ENCODE results near the gene FUBP3. TPM values are rescaled to one million over a fixed set of nuclear protein-coding genes. Genes with fewer than 3 reads are reported as not detected.
A peak's percentile ranks its signal among the peaks of the same experiment; 100 is the strongest.

The FUBP3 gene
- total and polyA plus RNA-seq, 4 experiments from 2014 or later: 27.6 to 46.5 (median 40.4) TPM

DNA sequence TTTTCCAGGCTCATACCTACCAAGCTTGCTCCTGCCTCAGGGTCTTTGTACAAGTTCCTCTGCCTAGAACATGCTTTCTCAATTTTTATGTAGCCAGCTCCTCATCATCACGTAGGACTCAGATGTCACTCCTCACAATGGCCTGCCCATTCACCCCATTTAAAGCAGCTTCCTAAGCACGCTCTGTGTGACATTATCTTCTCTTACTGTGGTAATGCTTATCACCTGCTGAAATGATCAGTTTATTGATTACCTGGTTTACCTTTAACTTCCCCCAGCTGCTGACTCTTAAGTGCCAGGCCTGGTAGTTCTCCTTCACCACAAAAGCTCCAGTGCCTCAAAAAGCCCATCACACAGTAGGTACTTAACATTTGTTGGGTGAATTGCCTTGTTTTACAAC is 13.6 kb downstream of the FUBP3 start:
- ChIA-PET POLR2A (ENCODE audit: partially characterized antibody) (no interaction called here), CTCF (ENCODE audit: partially characterized antibody) (interaction anchor here (1.4 kb wide), 1 partner anchor 13 kb away, joined by 5 read pairs; no protein-coding TSS in a partner anchor)
- H3K4me1 ChIP-seq (ENCODE audit: insufficient read depth, low read length): peaks cover 9% of the 10 kb centered on the region
- no peak overlapping the region for H3K27ac Mint-ChIP-seq
- H3K27me3 Mint-ChIP-seq: no peaks in the 10 kb centered on the region
- no peak for DNase-seq
- H3K27ac ChIP-seq (ENCODE audit: low read depth, low read length): no peak overlapping the region
- peaks cover 14 to 25% (median 15%) of the 10 kb centered on the region in 4 donors for H3K4me1 Mint-ChIP-seq
- no peaks in the 10 kb centered on the region for H3K9me3 Mint-ChIP-seq
- H3K36me3 ChIP-seq (ENCODE audit: insufficient read depth, low read length): peaks cover 28% of the 10 kb centered on the region
- peaks cover 22 to 52% of the 10 kb centered on the region in 2 donors for H3K36me3 Mint-ChIP-seq
- H3K27me3 ChIP-seq (ENCODE audit: insufficient read depth, low read length): no peaks in the 10 kb centered on the region
- H3K9me3 ChIP-seq (ENCODE audit: control insufficient read depth in 1 of 2, low read length in 2 of 2): no peaks in the 10 kb centered on the region
- no peak overlapping the region for H3K4me3 Mint-ChIP-seq
- intact Hi-C loops (cut with micrococcal nuclease): no loop called here
- no peak overlapping the region for H3K4me3 ChIP-seq (ENCODE audit: low read length in 2 of 2)

DNA sequence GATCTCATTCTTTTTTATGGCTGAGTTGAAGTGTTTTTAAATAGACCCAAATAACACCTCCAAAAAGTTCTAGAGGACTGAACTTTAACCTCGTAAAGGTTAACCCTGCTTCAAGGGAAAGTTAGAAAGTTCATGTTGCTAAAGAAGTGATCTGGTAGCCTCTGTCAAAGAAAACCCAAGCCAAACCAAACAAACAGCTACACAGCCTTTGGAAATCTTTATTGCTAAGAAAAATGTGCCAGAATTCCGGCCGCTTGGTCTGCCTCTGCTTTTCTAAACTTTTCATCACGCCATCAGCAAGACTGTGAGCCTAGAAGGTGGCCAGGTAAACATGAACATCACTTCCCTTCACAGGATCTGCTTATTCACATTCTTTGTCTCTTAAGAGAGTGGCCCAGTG is 17.9 kb downstream of the FUBP3 start:
- H3K36me3 Mint-ChIP-seq: peaks cover 35 to 63% of the 10 kb centered on the region in 2 donors
- peaks cover 0 to 11% (median 3%) of the 10 kb centered on the region in 4 donors for H3K4me1 Mint-ChIP-seq
- H3K4me1 ChIP-seq (ENCODE audit: insufficient read depth, low read length): no peaks in the 10 kb centered on the region
- intact Hi-C loops (cut with micrococcal nuclease): no loop called here
- no peaks in the 10 kb centered on the region for H3K27me3 ChIP-seq (ENCODE audit: insufficient read depth, low read length)
- no peaks in the 10 kb centered on the region for H3K27me3 Mint-ChIP-seq
- H3K27ac ChIP-seq (ENCODE audit: low read depth, low read length): no peak overlapping the region
- POLR2A ChIA-PET (ENCODE audit: partially characterized antibody): no interaction called here
- no peak overlapping the region for H3K4me3 Mint-ChIP-seq
- no peaks in the 10 kb centered on the region for H3K9me3 Mint-ChIP-seq
- no peak overlapping the region for H3K4me3 ChIP-seq (ENCODE audit: low read length in 2 of 2)
- no peaks in the 10 kb centered on the region for H3K9me3 ChIP-seq (ENCODE audit: control insufficient read depth in 1 of 2, low read length in 2 of 2)
- H3K36me3 ChIP-seq (ENCODE audit: insufficient read depth, low read length): peaks cover 37% of the 10 kb centered on the region
- CTCF ChIA-PET (ENCODE audit: partially characterized antibody): no interaction called here
- DNase-seq: no peak
- no peak overlapping the region for H3K27ac Mint-ChIP-seq

DNA sequence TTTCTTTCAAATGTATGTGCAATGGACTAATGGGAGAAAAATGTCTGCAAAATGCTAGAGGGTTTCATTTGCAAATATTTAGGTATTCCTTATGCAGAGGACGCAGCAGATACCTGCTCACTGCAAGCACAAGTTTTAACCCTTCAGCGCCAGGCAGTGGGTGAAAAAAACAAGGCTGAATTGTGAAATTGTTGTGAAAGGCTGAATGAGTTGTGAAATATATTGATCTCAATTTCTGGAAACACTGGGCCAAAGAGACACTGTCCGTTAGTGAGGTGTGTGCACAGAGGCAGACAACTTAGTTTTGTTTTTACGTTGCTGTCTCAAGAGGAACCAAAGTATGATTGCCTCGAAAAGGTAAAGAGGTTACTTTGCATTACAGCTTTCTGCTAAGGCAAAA is 18.8 kb downstream of the FUBP3 start:
- Histone ChIP-seq H3K4me1 (ENCODE audit: insufficient read depth, low read length) (no peaks in the 10 kb centered on the region), H3K9me3 (ENCODE audit: control insufficient read depth in 1 of 2, low read length in 2 of 2) (no peaks in the 10 kb centered on the region), H3K36me3 (ENCODE audit: insufficient read depth, low read length) (peaks cover 31% of the 10 kb centered on the region), H3K27me3 (ENCODE audit: insufficient read depth, low read length) (no peaks in the 10 kb centered on the region), H3K27ac (ENCODE audit: low read depth, low read length) (no peak overlapping the region), H3K4me3 (ENCODE audit: low read length in 2 of 2) (no peak overlapping the region)
- Mint-ChIP-seq H3K4me1 (peaks cover 0 to 8% (median 1%) of the 10 kb centered on the region in 4 donors), H3K36me3 (peaks cover 38 to 63% of the 10 kb centered on the region in 2 donors), H3K27ac (no peak overlapping the region), H3K4me3 (no peak overlapping the region), H3K27me3 (no peaks in the 10 kb centered on the region), H3K9me3 (no peaks in the 10 kb centered on the region)
- ChIA-PET CTCF (ENCODE audit: partially characterized antibody) (no interaction called here), POLR2A (ENCODE audit: partially characterized antibody) (no interaction called here)
- intact Hi-C loops (cut with micrococcal nuclease): no loop called here
- no peak for DNase-seq

DNA sequence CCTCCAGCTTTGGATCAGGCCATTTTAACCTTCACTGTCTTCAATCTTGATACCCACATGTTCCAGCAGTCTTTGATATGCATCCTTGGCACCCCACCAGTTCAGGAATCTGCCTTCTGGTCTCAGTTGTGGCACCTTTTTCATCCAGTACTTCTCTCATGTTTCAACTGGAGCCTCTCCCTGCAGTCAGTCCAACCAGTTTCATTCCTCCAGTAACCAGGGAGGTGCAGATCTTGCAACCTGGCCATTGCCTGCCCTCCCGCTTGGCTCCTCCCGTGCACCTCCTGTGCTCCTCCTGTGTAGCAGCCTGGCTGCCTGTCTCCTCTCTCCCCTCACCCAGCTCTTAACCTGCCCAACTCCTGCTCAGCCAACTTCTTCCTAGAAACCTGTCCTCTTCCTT is 20.2 kb downstream of the FUBP3 start:
- intact Hi-C loops (cut with micrococcal nuclease): no loop called here
- H3K4me3 ChIP-seq (ENCODE audit: low read length in 2 of 2): no peak overlapping the region
- Mint-ChIP-seq H3K4me3 (no peak overlapping the region), H3K36me3 (peaks cover 47 to 69% of the 10 kb centered on the region in 2 donors), H3K27ac (peak overlapping the region in 1 of 7 donors; percentile 17), H3K4me1 (peaks cover 0 to 8% (median 1%) of the 10 kb centered on the region in 4 donors), H3K27me3 (no peaks in the 10 kb centered on the region), H3K9me3 (no peaks in the 10 kb centered on the region)
- no peak overlapping the region for H3K27ac ChIP-seq (ENCODE audit: low read depth, low read length)
- no peaks in the 10 kb centered on the region for H3K27me3 ChIP-seq (ENCODE audit: insufficient read depth, low read length)
- H3K36me3 ChIP-seq (ENCODE audit: insufficient read depth, low read length): peaks cover 31% of the 10 kb centered on the region
- no peak for DNase-seq
- H3K4me1 ChIP-seq (ENCODE audit: insufficient read depth, low read length): no peaks in the 10 kb centered on the region
- ChIA-PET POLR2A (ENCODE audit: partially characterized antibody) (no interaction called here), CTCF (ENCODE audit: partially characterized antibody) (no interaction called here)
- H3K9me3 ChIP-seq (ENCODE audit: control insufficient read depth in 1 of 2, low read length in 2 of 2): no peaks in the 10 kb centered on the region

DNA sequence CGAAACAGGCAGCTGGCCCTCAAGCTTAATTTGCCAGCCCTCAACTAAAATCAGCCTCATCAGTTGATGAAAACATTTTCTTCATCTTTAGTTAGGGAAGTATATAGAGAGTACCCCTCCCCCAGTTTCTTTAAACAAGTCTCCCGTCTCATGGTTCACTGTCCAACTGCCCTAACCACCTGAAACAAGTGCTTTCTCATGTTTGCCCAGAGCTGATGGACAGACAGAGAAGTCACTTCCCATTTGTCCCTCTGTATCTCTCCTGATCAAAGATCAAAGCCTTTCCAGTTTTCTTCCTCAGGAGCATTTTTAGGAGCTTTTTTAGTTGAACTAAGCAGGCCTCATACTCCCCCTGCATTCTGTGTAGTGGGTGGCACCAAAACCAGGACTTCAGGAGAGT is 21.7 kb downstream of the FUBP3 start:
- intact Hi-C loops (cut with micrococcal nuclease): no loop called here
- Mint-ChIP-seq H3K4me1 (peaks cover 0 to 7% (median 0%) of the 10 kb centered on the region in 4 donors), H3K4me3 (no peak overlapping the region), H3K9me3 (no peaks in the 10 kb centered on the region), H3K36me3 (peaks cover 42 to 65% of the 10 kb centered on the region in 2 donors), H3K27ac (no peak overlapping the region), H3K27me3 (no peaks in the 10 kb centered on the region)
- ChIA-PET POLR2A (ENCODE audit: partially characterized antibody) (no interaction called here), CTCF (ENCODE audit: partially characterized antibody) (no interaction called here)
- H3K27ac ChIP-seq (ENCODE audit: low read depth, low read length): no peak overlapping the region
- no peaks in the 10 kb centered on the region for H3K4me1 ChIP-seq (ENCODE audit: insufficient read depth, low read length)
- peaks cover 22% of the 10 kb centered on the region for H3K36me3 ChIP-seq (ENCODE audit: insufficient read depth, low read length)
- H3K27me3 ChIP-seq (ENCODE audit: insufficient read depth, low read length): no peaks in the 10 kb centered on the region
- H3K4me3 ChIP-seq (ENCODE audit: low read length in 2 of 2): no peak overlapping the region
- no peak for DNase-seq
- no peaks in the 10 kb centered on the region for H3K9me3 ChIP-seq (ENCODE audit: control insufficient read depth in 1 of 2, low read length in 2 of 2)

DNA sequence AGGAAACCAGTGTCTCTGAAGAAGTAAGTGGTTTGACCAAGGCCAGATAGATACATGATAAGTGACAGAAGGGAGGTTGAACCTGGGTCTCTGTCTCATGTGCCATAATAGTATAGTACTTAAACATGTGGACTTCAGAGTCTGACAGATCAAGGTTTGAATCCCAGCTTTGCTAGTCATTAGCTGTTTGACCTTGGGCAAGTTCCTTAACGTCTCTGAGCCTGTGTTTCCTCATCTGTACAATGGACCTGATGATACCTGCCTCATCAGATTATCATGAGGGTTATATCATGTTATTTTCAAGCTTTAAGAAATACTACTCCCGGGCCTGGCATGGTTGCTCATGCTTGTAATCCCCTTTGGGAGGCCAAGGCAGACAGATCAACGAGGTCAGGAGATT is 24.9 kb downstream of the FUBP3 start:
- H3K27me3 ChIP-seq (ENCODE audit: insufficient read depth, low read length): no peaks in the 10 kb centered on the region
- no peaks in the 10 kb centered on the region for H3K9me3 ChIP-seq (ENCODE audit: control insufficient read depth in 1 of 2, low read length in 2 of 2)
- H3K9me3 Mint-ChIP-seq: no peaks in the 10 kb centered on the region
- H3K4me1 Mint-ChIP-seq: peaks cover 0 to 12% (median 4%) of the 10 kb centered on the region in 4 donors
- intact Hi-C loops (cut with micrococcal nuclease): no loop called here
- H3K27ac Mint-ChIP-seq: no peak overlapping the region
- no peak overlapping the region for H3K4me3 ChIP-seq (ENCODE audit: low read length in 2 of 2)
- no peak overlapping the region for H3K4me3 Mint-ChIP-seq
- H3K27ac ChIP-seq (ENCODE audit: low read depth, low read length): no peak overlapping the region
- H3K36me3 ChIP-seq (ENCODE audit: insufficient read depth, low read length): peaks cover 5% of the 10 kb centered on the region
- no peaks in the 10 kb centered on the region for H3K27me3 Mint-ChIP-seq
- no peak for DNase-seq
- ChIA-PET POLR2A (ENCODE audit: partially characterized antibody) (interaction anchor here (0.6 kb wide), 1 partner anchor 21 kb away, joined by 3 read pairs; no protein-coding TSS in a partner anchor), CTCF (ENCODE audit: partially characterized antibody) (no interaction called here)
- H3K36me3 Mint-ChIP-seq: peaks cover 40 to 58% of the 10 kb centered on the region in 2 donors
- H3K4me1 ChIP-seq (ENCODE audit: insufficient read depth, low read length): no peaks in the 10 kb centered on the region

DNA sequence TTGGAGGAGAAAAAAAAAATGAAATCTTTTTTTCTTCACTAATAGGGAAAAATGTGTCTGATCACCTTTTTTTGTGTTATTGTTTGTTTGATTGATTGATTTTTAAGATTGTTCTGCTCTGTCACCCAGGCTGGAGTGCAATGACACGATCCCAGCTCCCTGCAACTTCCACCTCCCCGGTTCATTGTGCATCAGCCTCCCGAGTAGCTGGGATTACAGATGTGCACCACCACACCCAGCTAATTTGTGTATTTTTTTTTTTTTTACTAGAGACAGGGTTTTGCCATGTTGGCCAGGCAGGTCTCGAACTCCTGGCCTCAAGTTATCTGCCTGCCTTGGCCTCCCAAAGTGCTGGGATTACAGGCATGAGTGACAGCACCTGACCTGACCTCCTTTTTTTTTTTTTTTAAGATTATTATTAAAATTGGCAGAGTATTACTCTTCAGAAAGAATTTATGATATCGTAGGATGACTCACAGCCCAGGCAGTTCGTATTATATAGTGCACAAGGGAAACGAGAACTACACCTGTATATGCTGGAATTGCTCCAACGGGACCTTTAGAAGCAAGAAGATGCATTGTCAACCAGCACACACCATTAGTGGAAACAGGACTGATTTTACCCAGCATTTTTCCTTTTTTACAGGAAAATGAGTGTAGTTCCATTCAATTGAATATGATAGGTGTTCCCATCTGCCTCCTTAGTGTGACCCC is 27.7 kb downstream of the FUBP3 start:
- Histone ChIP-seq H3K27me3 (ENCODE audit: insufficient read depth, low read length) (no peaks in the 10 kb centered on the region), H3K4me1 (ENCODE audit: insufficient read depth, low read length) (no peaks in the 10 kb centered on the region), H3K4me3 (ENCODE audit: low read length in 2 of 2) (no peak overlapping the region), H3K9me3 (ENCODE audit: control insufficient read depth in 1 of 2, low read length in 2 of 2) (no peaks in the 10 kb centered on the region), H3K27ac (ENCODE audit: low read depth, low read length) (no peak overlapping the region), H3K36me3 (ENCODE audit: insufficient read depth, low read length) (peaks cover 6% of the 10 kb centered on the region)
- Mint-ChIP-seq H3K4me1 (peaks cover 2 to 9% (median 4%) of the 10 kb centered on the region in 4 donors), H3K36me3 (peaks cover 28 to 60% of the 10 kb centered on the region in 2 donors), H3K4me3 (no peak overlapping the region), H3K27ac (peak overlapping the region in 1 of 7 donors; percentile 13), H3K9me3 (no peaks in the 10 kb centered on the region), H3K27me3 (no peaks in the 10 kb centered on the region)
- CTCF ChIA-PET (ENCODE audit: partially characterized antibody): interaction anchor here (0.8 to 1.7 kb wide), 2 partner anchors 14 to 147 kb away, joined by 4 to 5 read pairs; no protein-coding TSS in a partner anchor
- no peak for DNase-seq
- intact Hi-C loops (cut with micrococcal nuclease): no loop called here
- POLR2A ChIA-PET (ENCODE audit: partially characterized antibody): no interaction called here

All from CD4-positive, alpha-beta memory T cell (primary cell).